NCI-H1930 (cell line): Measurements from ENCODE around the gene MGAT4C.

Source experiments
- DNase-seq, 2 experiments: peaks; one replicate each; lab custom pipeline; 2025; lab: John Stamatoyannopoulos, UW

The MGAT4C gene

DNA sequence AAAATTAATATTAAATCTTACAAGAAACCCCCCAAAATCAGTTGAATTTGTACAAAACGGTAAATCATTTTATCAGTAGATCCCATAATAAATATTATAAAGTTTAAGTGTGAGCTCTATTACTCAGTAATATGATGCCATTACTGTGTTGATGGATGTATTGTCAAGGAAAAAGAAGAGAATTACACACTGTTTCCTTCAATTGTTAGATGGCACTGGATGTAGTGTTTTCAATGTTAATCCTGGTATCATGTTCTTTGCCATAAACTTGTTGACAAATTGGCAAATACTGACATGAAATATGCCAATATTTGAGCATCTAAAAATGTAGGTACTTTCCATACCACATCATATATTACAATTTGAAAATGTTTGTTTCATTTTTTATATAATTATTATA is 280.5 kb downstream of the MGAT4C start:
- DNase-seq = no peak

DNA sequence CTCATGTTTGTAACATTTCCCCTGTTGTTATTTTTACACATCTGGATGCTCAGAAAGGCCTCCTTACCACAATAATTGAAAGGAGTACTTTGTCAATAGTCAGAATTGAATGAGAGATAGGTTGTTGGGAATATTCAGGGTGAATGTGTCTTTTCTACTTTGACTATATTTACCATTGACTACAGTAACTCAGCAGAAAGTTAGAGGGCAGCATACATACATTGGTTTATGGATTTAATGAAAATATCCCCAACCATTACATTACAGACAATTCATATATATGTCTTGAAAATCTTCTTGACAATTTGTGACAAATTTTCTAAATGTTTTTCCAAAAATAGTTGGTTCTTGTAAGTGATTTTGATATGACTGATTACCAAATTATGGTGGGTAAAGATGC is 284.4 kb downstream of the MGAT4C start:
- DNase-seq = no peak

GRCh38 chr12:85968606-85969005 is 287.6 kb downstream of the MGAT4C start:
- DNase-seq = no peak

DNA sequence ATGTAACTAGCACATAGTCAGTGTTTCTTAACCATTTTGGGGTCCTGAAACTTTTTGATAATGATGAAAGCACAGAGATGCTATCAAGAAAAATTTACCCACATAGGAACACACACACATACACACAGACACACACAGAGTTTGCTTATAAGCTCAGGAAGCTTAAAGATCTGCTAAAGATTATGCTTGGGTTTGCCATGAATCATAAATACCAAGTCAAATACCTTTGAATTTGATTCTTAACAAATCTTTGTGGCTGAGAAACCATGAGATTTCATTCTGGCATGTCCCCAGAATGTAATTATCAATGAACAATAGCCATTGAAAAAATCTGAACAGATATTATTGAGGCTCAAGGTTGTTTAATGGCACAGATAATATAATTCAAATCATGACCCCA is 292.9 kb downstream of the MGAT4C start:
- DNase-seq = no peak

DNA sequence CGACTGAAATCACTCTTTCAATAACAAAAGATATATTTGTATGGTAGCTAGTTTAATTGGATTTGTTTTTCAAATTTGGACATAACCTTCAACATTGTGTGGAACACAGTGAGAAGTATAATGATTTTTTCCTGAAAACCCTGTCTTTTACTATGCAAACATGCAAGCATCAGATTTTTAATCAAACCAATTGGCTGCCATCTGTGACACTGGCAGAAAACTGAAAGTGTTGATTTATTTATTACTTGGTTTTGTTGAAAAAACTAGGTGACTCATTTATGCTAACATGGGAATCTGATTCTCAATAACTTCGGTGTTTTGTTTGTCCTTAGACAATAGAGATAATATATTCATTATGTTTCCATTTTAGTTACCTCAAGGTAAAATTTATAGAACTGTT is 300.1 kb downstream of the MGAT4C start:
- no peak for DNase-seq

GRCh38 chr12:85955127-85955526 is 301.1 kb downstream of the MGAT4C start:
- no peak for DNase-seq

DNA sequence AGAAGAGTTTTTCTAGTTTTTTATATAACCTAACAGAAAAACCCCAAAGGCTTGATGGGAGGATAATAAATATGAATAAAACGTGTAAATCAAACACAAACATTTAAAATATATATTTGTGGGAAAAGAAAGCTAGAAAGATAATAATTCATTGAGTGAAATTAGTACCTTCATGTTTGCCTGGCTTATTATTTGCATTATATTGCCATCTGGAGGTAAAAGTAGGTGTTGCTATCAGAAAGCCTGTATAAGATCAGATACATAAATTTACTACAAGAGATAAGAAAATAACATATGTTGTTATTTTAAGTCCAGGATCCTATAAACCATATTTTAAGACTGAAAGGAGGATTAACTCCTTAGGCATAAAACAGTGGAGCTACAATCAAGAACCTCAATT is 304.4 kb downstream of the MGAT4C start:
- no peak for DNase-seq

GRCh38 chr12:85949253-85949652 is 306.9 kb downstream of the MGAT4C start:
- no peak for DNase-seq

DNA sequence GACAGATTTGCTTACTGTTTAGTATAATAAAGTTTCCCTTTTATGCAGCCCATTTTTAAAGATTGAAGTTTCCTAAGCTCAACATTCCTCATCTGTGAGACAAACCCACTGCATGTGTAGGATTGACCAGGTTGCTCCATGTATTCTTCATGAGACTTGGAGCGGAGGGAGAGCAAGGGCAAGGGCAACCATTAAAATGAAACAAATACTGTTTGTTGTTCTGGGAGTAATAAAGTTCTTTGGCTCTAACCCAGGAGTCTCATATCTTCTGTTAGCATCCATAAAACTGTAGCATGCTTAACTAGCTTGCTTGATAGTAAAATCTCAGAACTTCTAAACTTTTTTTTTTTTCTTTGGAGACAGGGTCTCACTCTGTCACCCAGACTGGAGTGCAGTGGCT is 307.9 kb downstream of the MGAT4C start:
- DNase-seq = no peak

DNA sequence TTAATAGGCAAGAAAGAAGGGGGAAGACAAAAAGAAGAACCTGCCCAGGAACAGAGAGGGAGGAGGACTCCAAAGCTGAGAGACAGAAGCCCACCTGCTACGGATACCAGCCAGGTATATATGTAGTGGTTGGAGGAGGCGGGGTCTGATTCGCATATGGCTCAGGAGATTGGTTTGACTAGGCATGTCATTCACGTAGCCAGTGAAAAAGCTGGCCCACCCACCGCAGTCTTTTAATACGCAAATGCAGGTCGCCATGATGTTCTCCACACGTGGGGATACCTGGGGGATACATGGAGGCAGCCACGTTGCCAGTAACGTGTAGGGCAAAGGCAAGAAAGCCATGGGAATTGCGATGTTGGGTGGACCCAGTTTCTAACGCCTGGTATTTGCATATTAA is 308.9 kb downstream of the MGAT4C start:
- DNase-seq = no peak

DNA sequence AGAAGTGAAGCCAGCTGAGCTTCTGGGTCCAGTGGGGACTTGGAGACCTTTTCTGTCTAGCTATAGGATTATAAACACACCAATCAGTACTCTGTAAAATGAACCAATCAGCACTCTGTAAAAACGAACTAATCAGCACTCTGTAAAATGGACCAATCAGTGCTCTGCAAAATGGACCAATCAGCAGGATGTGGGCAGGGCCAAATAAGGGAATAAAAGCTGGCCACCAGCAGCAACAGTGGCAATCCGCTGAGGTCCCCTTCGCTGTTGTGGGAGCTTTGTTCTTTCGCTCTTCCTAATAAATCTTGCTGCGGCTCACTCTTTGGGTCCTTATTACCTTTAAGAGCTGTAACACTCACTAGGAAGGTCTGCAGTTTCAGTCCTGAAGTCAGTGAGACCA is 309.8 kb downstream of the MGAT4C start:
- no peak for DNase-seq

- DNase-seq = no peak
Measured at GRCh38 chr12:85927166-85927565, 329.0 kb downstream of the MGAT4C start.

DNA sequence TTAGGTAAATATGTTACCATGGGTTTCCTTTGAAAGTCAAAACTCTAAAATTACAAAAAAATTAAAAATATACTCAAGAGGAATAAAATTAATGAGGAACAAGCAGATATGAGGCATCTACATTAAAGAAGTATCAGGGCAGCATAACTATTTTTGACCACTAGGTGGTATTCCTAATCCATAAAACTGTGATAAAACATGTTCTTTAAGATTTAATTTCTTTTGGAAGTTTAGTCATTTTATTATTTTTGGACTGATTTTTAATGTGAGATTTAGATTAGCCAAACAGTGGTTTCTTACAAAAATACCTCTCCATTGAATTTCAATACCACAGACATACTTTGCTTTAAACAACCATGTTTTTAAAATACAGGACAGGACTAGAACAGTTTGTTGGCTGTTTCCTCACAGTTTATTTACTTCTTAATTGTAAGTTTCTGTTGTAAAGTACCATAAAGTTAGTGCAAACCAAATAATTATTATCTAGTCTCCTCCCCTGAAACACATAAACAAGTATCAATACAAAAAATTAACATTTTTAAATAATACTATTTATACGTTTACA is 332.3 kb downstream of the MGAT4C start:
- peak in 1 of 2 experiments; percentile 3 for DNase-seq

- DNase-seq = peak in 1 of 2 experiments; percentile 37
Measured at GRCh38 chr12:85920324-85920947, 335.8 kb downstream of the MGAT4C start.
